HG03460 (cell line): ENCODE measurements around the gene UBE2H.
A peak's percentile ranks its signal among the peaks of the same experiment; 100 is the strongest.
"Not testable (repeated sequence)": the region's sequence is repeated elsewhere in the genome, so short reads cannot be mapped to it uniquely, and the experiment has no call there.

Source experiments
- ATAC-seq: cut with Tn5 transposase; IDR thresholded peaks from one replicate; pipeline ENCODE4 v1.9.1; 2021; ENCODE audit not compliant: unreplicated experiment

UBE2H gene

GRCh38 chr7:129845178-129845971 lies 107.4 kb downstream of the UBE2H start:
- no peak for ATAC-seq

GRCh38 chr7:129843978-129844840 lies 108.6 kb downstream of the UBE2H start:
- no peak for ATAC-seq

- no peak for ATAC-seq
These were observed 109.3 kb downstream of the UBE2H start for GRCh38 chr7:129843365-129843898.

GRCh38 chr7:129841465-129841864 lies 111.3 kb downstream of the UBE2H start:
- ATAC-seq = no peak

GRCh38 chr7:129840757-129841156 lies 112.0 kb downstream of the UBE2H start:
- no peak for ATAC-seq

GRCh38 chr7:129836983-129837382 lies 115.8 kb downstream of the UBE2H start:
- ATAC-seq = no peak

GRCh38 chr7:129835569-129835968 lies 117.2 kb downstream of the UBE2H start:
- ATAC-seq = no peak

- ATAC-seq = not testable (repeated sequence)
These were observed 119.4 kb downstream of the UBE2H start for GRCh38 chr7:129833353-129833752.

- ATAC-seq = no peak
These were observed 120.0 kb downstream of the UBE2H start for GRCh38 chr7:129832701-129833227.

GRCh38 chr7:129832282-129832681 lies 120.5 kb downstream of the UBE2H start:
- no peak for ATAC-seq

GRCh38 chr7:129831424-129832058 lies 121.2 kb downstream of the UBE2H start:
- ATAC-seq = no peak

- ATAC-seq = no peak
These were observed 121.8 kb downstream of the UBE2H start for GRCh38 chr7:129830949-129831348.

GRCh38 chr7:129829737-129830631 lies 122.8 kb downstream of the UBE2H start:
- ATAC-seq = peak; percentile 34

- no peak for ATAC-seq
These were observed 123.6 kb downstream of the UBE2H start for GRCh38 chr7:129828989-129829736.

GRCh38 chr7:129828078-129828762 lies 124.5 kb downstream of the UBE2H start:
- no peak for ATAC-seq

GRCh38 chr7:129827467-129827990 lies 125.2 kb downstream of the UBE2H start:
- no peak for ATAC-seq

GRCh38 chr7:129826895-129827294 lies 125.9 kb downstream of the UBE2H start:
- not testable (repeated sequence) for ATAC-seq

GRCh38 chr7:129825209-129825970 lies 127.4 kb downstream of the UBE2H start:
- peak; percentile 65 for ATAC-seq
